Activated CD8-positive, alpha-beta T cell treated with anti-CD3 and anti-CD28 coated beads for 36 hours (primary cell): Measurements from ENCODE around the gene PSORS1C1. TPM values are rescaled to one million over a fixed set of nuclear protein-coding genes. Genes with fewer than 3 reads are reported as not detected.

ENCODE experiments used
- ATAC-seq: fragments of 200-7000 bp; cut with Tn5 transposase; one replicate; pipeline ENCODE4 v1.10.0; 2021; ENCODE audit warnings: mild to moderate bottlenecking, moderate library complexity
- CTCF ChIA-PET: fragments of 350-600 bp; sonication (Branson Sonifier 250); formaldehyde crosslinking; loops from one replicate; lab custom pipeline; 2021; ENCODE audit warnings: antibody characterized with exemption; lab: Charles Lee
- POLR2A ChIA-PET: fragments of 350-600 bp; sonication (Branson Sonifier 250); formaldehyde crosslinking; loops from one replicate; lab custom pipeline; 2021; ENCODE audit warnings: antibody characterized with exemption; lab: Charles Lee
- DNase-seq: peaks from one replicate; pipeline ENCODE4 v3.0.0-alpha.2; 2020
- H3K27ac Mint-ChIP-seq: one replicate; pipeline ENCODE4 v1.8.0; 2021; ENCODE audit warnings: mild to moderate bottlenecking, mixed read lengths
- H3K27me3 Mint-ChIP-seq: one replicate; pipeline ENCODE4 v1.8.0; 2021; ENCODE audit warnings: mixed read lengths
- H3K36me3 Mint-ChIP-seq: one replicate; pipeline ENCODE4 v1.8.0; 2021; ENCODE audit warnings: low read depth, mixed read lengths
- H3K4me1 Mint-ChIP-seq: one replicate; pipeline ENCODE4 v1.8.0; 2021; ENCODE audit warnings: low read depth, mixed read lengths
- H3K4me3 Mint-ChIP-seq: one replicate; pipeline ENCODE4 v1.8.0; 2021; ENCODE audit warnings: mild to moderate bottlenecking, moderate library complexity, mixed read lengths
- H3K9me3 Mint-ChIP-seq: one replicate; pipeline ENCODE4 v1.8.0; 2021; ENCODE audit warnings: mixed read lengths
- intact Hi-C: fragments of 100-400 bp; cut with micrococcal nuclease; formaldehyde crosslinking; loops from one replicate; pipeline ENCODE4 v1.10.0; 2022
- total RNA-seq, 2 experiments: library from RNA; stranded (reverse); gene quantifications; one replicate each; pipeline ENCODE4 v1.2.3, GENCODE V29; 2021
- TF ChIP-seq, protein P1 (sequence below): fragments of 200-600 bp; IDR thresholded peaks from one replicate; pipeline ENCODE4 v1.8.0; 2022; ENCODE audit warnings: antibody characterized with exemption, mild to moderate bottlenecking

The PSORS1C1 gene
- total RNA-seq, 2 experiments from 2014 or later = not detected

DNA sequence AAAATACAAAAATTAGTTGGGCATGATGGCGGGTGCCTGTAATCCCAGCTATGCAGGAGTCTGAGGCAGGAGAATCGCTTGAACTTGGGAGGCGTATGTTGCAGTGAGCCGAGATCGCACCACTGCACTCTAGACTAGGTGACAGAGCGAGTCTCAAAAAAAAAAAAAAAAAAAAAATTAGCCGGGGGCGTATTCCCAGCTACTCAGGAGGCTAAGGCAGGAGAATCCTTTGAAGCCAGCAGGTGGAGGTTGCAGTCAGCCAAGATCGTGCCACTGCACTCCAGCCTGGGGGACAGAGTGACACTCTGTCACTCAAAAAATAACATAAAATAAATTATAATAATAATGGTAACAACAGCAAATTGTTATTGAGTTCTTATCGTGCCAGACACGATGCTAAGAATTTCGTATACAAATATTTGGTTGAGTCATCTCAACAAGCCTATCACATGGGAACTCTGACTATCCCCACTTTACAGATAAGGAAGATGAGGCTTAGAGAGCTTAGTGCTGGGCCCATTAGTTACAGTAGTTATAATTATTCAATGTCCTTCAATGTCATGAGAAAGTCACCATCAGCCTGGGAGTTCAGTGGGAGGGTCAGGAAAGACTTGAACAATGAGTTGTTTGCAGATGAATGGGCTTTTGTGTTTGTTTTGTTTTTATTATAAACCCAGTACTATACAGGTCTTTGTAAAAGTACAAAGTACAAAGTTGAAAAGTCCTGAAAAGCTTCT is 21.7 kb upstream of the PSORS1C1 start:
- H3K4me3 Mint-ChIP-seq = no peak overlapping the region
- ATAC-seq = no peak
- no peaks in the 10 kb centered on the region for H3K36me3 Mint-ChIP-seq
- DNase-seq = no peak
- H3K27ac Mint-ChIP-seq = no peak overlapping the region
- TF ChIP-seq, protein P1, sequence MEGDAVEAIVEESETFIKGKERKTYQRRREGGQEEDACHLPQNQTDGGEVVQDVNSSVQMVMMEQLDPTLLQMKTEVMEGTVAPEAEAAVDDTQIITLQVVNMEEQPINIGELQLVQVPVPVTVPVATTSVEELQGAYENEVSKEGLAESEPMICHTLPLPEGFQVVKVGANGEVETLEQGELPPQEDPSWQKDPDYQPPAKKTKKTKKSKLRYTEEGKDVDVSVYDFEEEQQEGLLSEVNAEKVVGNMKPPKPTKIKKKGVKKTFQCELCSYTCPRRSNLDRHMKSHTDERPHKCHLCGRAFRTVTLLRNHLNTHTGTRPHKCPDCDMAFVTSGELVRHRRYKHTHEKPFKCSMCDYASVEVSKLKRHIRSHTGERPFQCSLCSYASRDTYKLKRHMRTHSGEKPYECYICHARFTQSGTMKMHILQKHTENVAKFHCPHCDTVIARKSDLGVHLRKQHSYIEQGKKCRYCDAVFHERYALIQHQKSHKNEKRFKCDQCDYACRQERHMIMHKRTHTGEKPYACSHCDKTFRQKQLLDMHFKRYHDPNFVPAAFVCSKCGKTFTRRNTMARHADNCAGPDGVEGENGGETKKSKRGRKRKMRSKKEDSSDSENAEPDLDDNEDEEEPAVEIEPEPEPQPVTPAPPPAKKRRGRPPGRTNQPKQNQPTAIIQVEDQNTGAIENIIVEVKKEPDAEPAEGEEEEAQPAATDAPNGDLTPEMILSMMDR = no peak
- no peaks in the 10 kb centered on the region for H3K9me3 Mint-ChIP-seq
- ChIA-PET CTCF (interaction anchor here (0.9 to 7.6 kb wide), 11 partner anchors 8 to 611 kb away, joined by 3 to 55 read pairs (median 4); no protein-coding TSS in a partner anchor), POLR2A (interaction anchor here (0.6 to 1.5 kb wide), 4 partner anchors 13 to 448 kb away, joined by 3 to 5 read pairs (median 3); no protein-coding TSS in a partner anchor)
- peaks cover 36% of the 10 kb centered on the region for H3K4me1 Mint-ChIP-seq
- intact Hi-C loops = no loop called here
- H3K27me3 Mint-ChIP-seq = no peaks in the 10 kb centered on the region

DNA sequence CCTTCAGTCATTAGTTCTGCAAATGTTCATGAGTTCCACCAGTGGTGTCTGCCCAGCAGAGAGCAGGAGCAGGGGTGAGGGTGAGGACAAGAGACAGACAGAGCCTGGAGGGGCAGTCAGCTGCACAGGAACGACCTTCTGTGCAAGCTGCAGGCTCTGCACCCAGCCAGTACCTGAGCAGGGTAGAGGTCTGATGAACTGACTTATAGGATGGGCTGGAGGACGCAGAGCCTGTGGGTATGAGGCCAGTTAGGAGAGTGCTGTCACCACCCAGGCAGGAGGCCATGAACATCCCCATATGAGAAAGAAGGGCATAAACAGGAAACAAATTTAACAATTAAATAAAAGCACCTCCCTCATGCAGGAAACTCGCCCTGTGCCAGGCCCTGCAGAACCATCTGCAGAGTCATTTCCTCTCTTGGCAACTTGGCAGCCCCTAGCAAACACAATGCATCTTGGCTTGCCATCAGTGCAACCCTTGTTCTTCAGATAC is 20.2 kb upstream of the PSORS1C1 start:
- ATAC-seq = peak; percentile 83
- intact Hi-C loops = no loop called here
- no peaks in the 10 kb centered on the region for H3K27me3 Mint-ChIP-seq
- DNase-seq = peak; percentile 45
- no peaks in the 10 kb centered on the region for H3K36me3 Mint-ChIP-seq
- TF ChIP-seq, protein P1 = no peak
- ChIA-PET POLR2A (interaction anchor here (0.8 to 1.5 kb wide), 3 partner anchors 12 to 181 kb away, joined by 3 to 5 read pairs (median 3); no protein-coding TSS in a partner anchor), CTCF (interaction anchor here (1.0 to 7.6 kb wide), 8 partner anchors 7 to 642 kb away, joined by 3 to 55 read pairs (median 6); no protein-coding TSS in a partner anchor)
- no peaks in the 10 kb centered on the region for H3K9me3 Mint-ChIP-seq
- H3K4me3 Mint-ChIP-seq = no peak overlapping the region
- H3K4me1 Mint-ChIP-seq = peaks cover 36% of the 10 kb centered on the region
- peak overlapping the region; percentile 88 for H3K27ac Mint-ChIP-seq

DNA sequence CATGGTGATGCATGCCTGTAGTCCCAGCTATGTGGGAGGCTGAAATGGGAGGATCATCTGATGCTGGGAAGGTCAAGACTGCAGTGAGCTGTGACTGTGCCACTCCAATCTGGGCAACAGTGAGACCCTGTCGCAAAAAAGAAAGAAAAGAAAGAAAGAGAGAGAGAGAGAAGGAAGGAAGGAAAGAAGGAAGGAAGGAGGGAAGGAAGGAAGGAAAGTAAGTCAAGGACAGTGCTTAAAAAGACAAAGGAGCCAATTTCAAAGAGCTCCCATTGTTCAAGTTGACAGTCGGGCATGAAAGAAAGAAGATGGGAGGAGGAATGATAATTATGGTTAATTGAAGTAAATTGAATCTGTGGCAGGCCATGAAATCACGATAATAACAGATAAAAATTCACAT is 18.4 kb upstream of the PSORS1C1 start:
- CTCF ChIA-PET = interaction anchor here (1.5 to 7.6 kb wide), 4 partner anchors 9 to 31 kb away, joined by 4 to 55 read pairs (median 10); no protein-coding TSS in a partner anchor
- no peak overlapping the region for H3K27ac Mint-ChIP-seq
- H3K36me3 Mint-ChIP-seq = no peaks in the 10 kb centered on the region

DNA sequence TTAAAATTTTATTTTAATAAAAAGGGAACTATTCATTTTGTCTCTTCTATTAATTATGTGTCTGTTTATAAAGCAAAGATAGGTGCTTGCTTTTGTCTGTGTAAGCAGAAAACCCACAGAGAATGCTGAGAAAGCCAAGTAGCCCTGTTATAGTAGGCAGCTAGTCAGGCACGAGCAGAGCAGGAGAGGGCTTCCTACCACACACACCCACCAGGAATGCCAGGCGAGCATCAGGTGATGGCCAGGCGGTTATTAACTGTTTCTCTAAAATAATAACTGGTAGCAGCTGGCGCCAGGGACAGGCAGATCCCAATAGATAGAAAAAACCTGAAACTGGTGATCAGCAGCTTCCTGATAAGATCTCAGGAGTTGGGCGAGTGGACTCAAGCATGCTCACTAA is 17.9 kb upstream of the PSORS1C1 start:
- TF ChIP-seq, protein P1 = no peak
- no peak for DNase-seq
- Mint-ChIP-seq H3K4me3 (no peak overlapping the region), H3K27me3 (no peaks in the 10 kb centered on the region), H3K9me3 (no peaks in the 10 kb centered on the region), H3K36me3 (no peaks in the 10 kb centered on the region), H3K27ac (no peak overlapping the region), H3K4me1 (peaks cover 36% of the 10 kb centered on the region)
- POLR2A ChIA-PET = interaction anchor here (0.7 kb wide), 1 partner anchor 121 kb away, joined by 3 read pairs; no protein-coding TSS in a partner anchor
- CTCF ChIA-PET = interaction anchor here (1.5 to 7.6 kb wide), 3 partner anchors 10 to 31 kb away, joined by 4 to 55 read pairs (median 12); no protein-coding TSS in a partner anchor
- no peak for ATAC-seq
- intact Hi-C loops = no loop called here

More for the DNA sequence above, 18.4 kb upstream of the PSORS1C1 start:
- no peak for DNase-seq
- intact Hi-C loops = no loop called here
- Mint-ChIP-seq H3K9me3 (no peaks in the 10 kb centered on the region), H3K4me1 (peaks cover 36% of the 10 kb centered on the region), H3K4me3 (no peak overlapping the region), H3K27me3 (no peaks in the 10 kb centered on the region)
- POLR2A ChIA-PET = interaction anchor here (0.7 kb wide), 1 partner anchor 121 kb away, joined by 3 read pairs; no protein-coding TSS in a partner anchor
- TF ChIP-seq, protein P1 = no peak
- no peak for ATAC-seq
